ENCODE measurements around the gene BRPF1. TPM values are rescaled to one million over a fixed set of nuclear protein-coding genes. Genes with fewer than 3 reads are reported as not detected.
"Not testable (repeated sequence)": the region's sequence is repeated elsewhere in the genome, so short reads cannot be mapped to it uniquely, and the experiment has no call there.

Gene BRPF1
- total RNA-seq, 2 donors from 2014 or later, result 15.6 to 17.5 TPM

GRCh38 chr3:9760779-9761505, 29.4 kb downstream of the BRPF1 start:
- intact Hi-C loops (cut with DNase I), result no loop called here
- DNase-seq (ENCODE audit: low spot score), result no peak

- no peak for DNase-seq (ENCODE audit: low spot score)
- intact Hi-C loops (cut with DNase I), result no loop called here
These were observed 30.4 kb downstream of the BRPF1 start for GRCh38 chr3:9761919-9762318.

GRCh38 chr3:9762871-9763270, 31.3 kb downstream of the BRPF1 start:
- intact Hi-C loops (cut with DNase I), result no loop called here
- DNase-seq (ENCODE audit: low spot score), result no peak

- intact Hi-C loops (cut with DNase I), result no loop called here
- no peak for DNase-seq (ENCODE audit: low spot score)
These were observed 34.3 kb downstream of the BRPF1 start for GRCh38 chr3:9765865-9766264.

GRCh38 chr3:9767418-9767817, 35.9 kb downstream of the BRPF1 start:
- no peak for DNase-seq (ENCODE audit: low spot score)
- intact Hi-C loops (cut with DNase I), result no loop called here

GRCh38 chr3:9768141-9768775, 36.7 kb downstream of the BRPF1 start:
- intact Hi-C loops (cut with DNase I), result no loop called here
- no peak for DNase-seq (ENCODE audit: low spot score)

GRCh38 chr3:9769012-9769411, 37.5 kb downstream of the BRPF1 start:
- intact Hi-C loops (cut with DNase I), result no loop called here
- DNase-seq (ENCODE audit: low spot score), result no peak

- intact Hi-C loops (cut with DNase I), result no loop called here
- DNase-seq (ENCODE audit: low spot score), result peak; percentile 94
These were observed 38.1 kb downstream of the BRPF1 start, which contains the start of gene CAMK1 for GRCh38 chr3:9769426-9770275. CAMK1 (minus strand) TSS chr3:9769947; CDS start chr3:9767749, 2,198 bp downstream.

- intact Hi-C loops (cut with DNase I), result no loop called here
- DNase-seq (ENCODE audit: low spot score), result peak; percentile 95
These were observed 38.8 kb downstream of the BRPF1 start for GRCh38 chr3:9770276-9770812.

- intact Hi-C loops (cut with DNase I); DNase-seq (ENCODE audit: low spot score): not testable (repeated sequence)
These were observed 39.5 kb downstream of the BRPF1 start for GRCh38 chr3:9771007-9771406.

- intact Hi-C loops (cut with DNase I), result no loop called here
- DNase-seq (ENCODE audit: low spot score), result no peak
These were observed 45.6 kb downstream of the BRPF1 start for GRCh38 chr3:9776896-9777693.

GRCh38 chr3:9777694-9778021, 46.1 kb downstream of the BRPF1 start:
- DNase-seq (ENCODE audit: low spot score), result no peak
- intact Hi-C loops (cut with DNase I), result no loop called here

GRCh38 chr3:9778143-9779074, 46.9 kb downstream of the BRPF1 start:
- intact Hi-C loops (cut with DNase I), result no loop called here
- no peak for DNase-seq (ENCODE audit: low spot score)

- intact Hi-C loops (cut with DNase I), result no loop called here
- no peak for DNase-seq (ENCODE audit: low spot score)
These were observed 47.6 kb downstream of the BRPF1 start for GRCh38 chr3:9779075-9779593.

GRCh38 chr3:9779721-9780457, 48.4 kb downstream of the BRPF1 start:
- DNase-seq (ENCODE audit: low spot score), result no peak
- intact Hi-C loops (cut with DNase I), result no loop called here

- no peak for DNase-seq (ENCODE audit: low spot score)
- intact Hi-C loops (cut with DNase I), result no loop called here
These were observed 48.9 kb downstream of the BRPF1 start for GRCh38 chr3:9780458-9780812.

- intact Hi-C loops (cut with DNase I), result no loop called here
- DNase-seq (ENCODE audit: low spot score), result no peak
These were observed 49.4 kb downstream of the BRPF1 start for GRCh38 chr3:9780910-9781309.

Measured in posterior vena cava (tissue), 2 donors.